HG02938 (cell line): ENCODE measurements around the gene RPL26.

ENCODE experiments used
- ATAC-seq: cut with Tn5 transposase; IDR thresholded peaks from one replicate; pipeline ENCODE4 v1.9.1; 2021; ENCODE audit warnings: mild to moderate bottlenecking, moderate library complexity; ENCODE audit not compliant: unreplicated experiment

The RPL26 gene

GRCh38 chr17:8383143-8383822, at the start of gene RPL26:
Gene RPL26, minus strand, starts transcription at chr17:8383193. Its CDS starts 883 bp downstream, at chr17:8382310.
- peak; percentile 78 for ATAC-seq

- ATAC-seq: no peak
Observed at GRCh38 chr17:8430966-8431365, 48.0 kb upstream of the RPL26 start.

DNA sequence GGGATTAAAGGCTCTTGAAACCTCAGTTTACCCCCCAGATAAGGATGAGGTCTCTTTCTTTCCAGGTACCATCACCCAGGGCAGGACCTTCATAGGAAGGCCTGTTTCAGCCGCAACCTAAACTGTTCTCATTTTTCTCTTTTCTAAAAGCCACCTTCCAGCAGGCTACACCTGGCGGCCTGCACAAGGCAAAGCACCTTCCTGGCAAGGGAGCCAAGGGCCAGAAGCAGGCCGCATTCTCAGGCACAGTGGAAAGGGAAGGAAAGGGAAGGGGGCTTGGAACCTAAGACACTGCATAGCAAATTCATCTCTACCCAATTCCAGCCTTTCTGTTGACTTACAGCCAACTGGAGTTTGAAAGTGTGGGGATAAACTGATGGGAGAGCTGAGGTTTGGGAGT, 43.8 kb upstream of the RPL26 start:
- no peak for ATAC-seq

DNA sequence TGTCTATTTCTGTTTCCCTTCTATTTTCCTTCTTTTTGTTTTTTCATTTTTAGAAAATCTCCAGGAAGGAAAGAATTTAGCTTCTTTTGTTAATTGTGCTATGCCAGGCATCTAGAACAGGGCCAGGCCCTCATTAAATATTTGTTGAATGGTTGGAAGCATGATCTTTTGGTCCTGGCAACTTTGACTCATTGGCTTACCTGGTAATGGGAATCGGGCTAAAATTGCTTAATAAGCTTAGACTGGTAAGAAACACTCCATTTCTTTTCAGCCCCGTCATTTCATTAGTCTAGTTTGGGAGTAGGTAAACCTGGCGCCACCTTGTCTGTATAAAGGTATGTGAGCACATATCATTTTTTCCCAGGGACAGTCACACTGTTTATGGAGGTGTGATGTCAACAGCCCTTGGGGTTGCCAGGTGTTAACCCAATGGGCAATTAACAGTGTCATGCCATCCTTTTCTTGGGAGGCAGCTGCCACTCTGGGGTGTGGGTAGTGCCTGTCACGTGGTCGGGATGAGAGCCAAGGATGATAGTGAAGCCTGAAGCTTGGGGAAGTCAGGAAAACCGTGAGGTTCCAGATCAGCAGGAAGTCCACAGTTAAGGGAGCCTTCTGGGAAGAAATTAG, 43.2 kb upstream of the RPL26 start:
- no peak for ATAC-seq

GRCh38 chr17:8421571-8421970, 38.6 kb upstream of the RPL26 start:
- ATAC-seq: no peak

GRCh38 chr17:8420041-8420934, 37.3 kb upstream of the RPL26 start:
- no peak for ATAC-seq

DNA sequence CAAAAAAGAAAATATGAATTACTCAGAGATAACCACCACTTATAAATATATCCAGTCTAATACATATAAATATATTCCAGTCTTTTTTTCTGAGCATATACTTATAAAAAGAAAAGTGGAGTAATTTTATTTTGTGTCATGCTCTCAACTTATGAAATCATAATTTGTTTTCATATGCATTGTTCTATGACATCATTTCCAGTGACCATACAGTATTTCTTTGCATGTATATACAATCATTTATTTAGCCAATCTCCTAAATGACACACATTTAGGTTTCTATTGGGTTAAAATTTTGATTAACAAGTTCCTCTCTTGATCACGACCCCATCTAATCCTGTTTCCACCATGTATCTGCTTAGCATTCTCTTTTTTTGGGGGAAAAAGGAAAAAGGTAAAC, 36.3 kb upstream of the RPL26 start:
- ATAC-seq: no peak

GRCh38 chr17:8418471-8418870, 35.5 kb upstream of the RPL26 start:
- no peak for ATAC-seq

- no peak for ATAC-seq
Observed at GRCh38 chr17:8417806-8418205, 34.8 kb upstream of the RPL26 start.

DNA sequence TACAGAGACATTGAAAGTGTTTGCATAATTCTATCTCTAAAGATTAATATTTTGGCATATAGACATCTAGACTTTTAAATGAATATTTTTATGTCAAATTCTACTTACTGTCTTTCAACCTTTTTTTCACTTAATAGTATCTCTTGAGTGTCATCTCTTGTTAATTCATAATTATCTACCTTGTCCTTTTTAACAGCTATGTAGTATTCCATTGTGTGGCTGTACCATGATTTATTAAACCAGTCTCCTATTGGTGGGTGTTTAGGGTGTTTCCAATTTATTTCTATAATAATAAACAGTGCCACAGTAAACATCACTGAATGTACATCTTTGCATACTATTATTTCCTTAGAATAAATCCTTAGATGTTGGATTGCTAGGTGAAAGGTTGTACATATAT, 30.9 kb upstream of the RPL26 start:
- ATAC-seq: no peak

DNA sequence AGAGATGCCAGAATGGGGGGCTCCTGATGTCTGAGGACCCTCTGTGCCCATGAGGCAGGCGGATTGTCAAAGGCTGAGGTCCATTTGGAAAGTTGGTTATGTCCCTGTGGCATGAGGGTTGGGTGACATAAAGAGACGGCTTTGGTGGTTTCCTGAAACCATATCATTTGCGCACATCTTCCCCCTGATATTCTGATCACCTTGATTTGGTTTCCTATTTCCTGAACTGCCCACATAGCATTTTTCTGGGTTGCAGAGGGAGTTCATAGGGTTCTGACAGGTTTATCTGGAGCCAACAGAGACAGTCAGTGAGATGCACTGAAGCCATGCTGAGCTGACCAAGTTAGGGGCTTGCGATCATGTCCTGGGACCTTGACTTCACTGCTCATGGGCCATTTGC, 30.3 kb upstream of the RPL26 start:
- no peak for ATAC-seq

GRCh38 chr17:8412089-8412488, 29.1 kb upstream of the RPL26 start:
- ATAC-seq: no peak

GRCh38 chr17:8410883-8411238, 27.9 kb upstream of the RPL26 start:
- no peak for ATAC-seq

- ATAC-seq: no peak
Observed at GRCh38 chr17:8409966-8410882, 27.2 kb upstream of the RPL26 start.

DNA sequence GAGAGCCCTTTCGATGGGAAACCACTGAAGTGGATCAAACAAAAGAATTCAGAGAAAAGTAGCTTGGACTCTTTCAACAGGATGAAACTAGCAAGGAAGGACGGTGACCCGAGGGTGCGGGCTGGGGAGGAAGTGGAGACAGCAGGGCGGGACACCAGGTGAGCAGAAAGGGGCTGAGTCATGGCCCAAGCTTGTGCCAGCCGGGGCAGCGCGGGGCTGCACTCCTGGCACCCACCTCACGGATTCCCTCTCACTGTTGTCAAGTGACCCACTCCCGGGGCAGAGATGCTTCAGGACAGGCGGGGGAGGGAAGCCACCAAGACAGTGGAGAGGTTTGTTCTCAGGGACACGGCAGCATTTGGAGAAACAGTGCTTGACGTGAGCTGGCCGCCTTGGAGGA, 25.4 kb upstream of the RPL26 start:
- ATAC-seq: no peak

DNA sequence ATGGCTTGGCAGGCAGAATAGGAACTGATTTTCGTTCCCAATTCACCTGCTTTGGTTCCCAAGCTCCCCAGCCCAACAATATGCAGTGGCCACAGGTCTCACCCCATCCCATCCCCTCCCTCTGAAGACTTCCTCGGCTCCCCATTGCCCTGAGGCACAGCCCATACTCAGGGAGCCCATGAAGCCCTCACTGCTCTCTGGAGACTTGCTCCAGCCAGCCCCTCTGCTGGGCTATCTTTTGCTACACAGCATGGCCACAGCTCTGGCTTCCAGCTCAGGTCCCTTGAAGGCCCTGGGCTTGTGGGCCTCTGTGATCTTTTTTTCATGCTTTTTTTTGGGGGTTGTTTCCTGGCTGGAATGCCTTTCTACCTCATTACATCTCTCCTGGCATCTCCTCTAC, 23.2 kb upstream of the RPL26 start:
- no peak for ATAC-seq

GRCh38 chr17:8405499-8406016, 22.6 kb upstream of the RPL26 start:
- no peak for ATAC-seq

DNA sequence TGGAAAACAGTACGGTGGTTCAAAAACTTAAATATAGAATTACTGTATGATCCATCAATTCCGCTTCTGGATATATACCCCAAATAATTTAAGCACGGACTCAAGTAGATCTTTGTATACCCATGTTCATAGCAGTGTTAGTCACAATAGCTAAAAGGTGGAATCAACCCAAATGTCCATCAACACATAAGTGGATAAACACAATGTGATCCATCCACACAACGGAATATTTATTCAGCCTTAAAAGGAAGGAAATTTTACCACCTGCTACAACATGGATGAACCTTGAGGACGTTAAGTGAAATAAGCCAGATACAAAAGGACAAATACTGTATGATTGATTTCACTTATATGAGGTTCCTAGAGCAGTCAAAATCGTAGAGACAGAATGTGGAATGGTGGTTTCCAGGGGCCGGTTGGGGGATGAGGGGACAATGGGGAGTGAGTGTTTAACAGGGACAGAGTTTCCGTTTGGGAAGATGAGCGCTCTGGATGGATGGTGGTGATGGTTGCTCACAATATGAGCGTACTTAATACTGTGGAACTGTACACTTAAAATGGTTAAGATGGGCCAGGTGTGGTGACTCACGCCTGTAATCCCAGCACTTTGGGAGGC, 20.0 kb upstream of the RPL26 start:
- no peak for ATAC-seq

DNA sequence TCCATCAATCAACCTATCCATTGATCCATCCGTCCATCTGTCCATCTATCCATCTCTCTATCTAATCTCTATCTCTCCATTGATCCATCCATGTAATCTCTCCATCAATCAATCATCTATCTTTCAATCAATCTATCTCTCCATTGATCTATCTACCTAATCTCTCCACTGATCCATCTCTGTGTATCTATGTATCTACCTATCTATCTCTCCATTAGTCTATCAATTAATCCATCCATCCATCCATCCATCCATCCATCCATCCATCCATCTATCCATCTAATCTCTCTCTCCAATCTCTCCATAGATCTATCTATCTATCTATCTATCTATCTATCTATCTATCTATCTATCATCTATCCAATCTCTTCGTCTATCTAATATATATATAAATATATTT, 18.1 kb upstream of the RPL26 start:
- ATAC-seq: no peak

DNA sequence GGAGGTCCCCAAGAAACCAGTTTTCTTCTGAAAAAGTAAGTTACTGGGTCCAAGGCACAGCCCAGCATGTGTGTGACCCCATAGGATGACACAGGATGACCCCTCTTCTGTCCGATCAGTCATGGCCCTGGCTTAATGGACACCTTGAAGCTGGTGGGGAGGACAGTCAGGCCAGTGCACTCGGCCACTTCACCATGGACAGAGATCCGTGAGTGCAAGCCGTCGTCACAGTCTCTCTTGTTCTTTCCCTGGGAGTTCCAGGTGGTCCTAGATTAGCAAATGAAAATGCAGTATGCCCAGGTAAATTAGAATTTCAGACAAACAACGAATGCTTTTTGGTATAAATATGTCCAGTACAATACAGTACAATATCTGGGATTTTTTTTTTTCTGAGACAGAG, 16.0 kb upstream of the RPL26 start:
- no peak for ATAC-seq
